Activated CD4-positive, alpha-beta T cell treated with anti-CD3 and anti-CD28 coated beads for 36 hours (primary cell): ENCODE measurements around the gene IRGC. TPM values are rescaled to one million over a fixed set of nuclear protein-coding genes. Genes with fewer than 3 reads are reported as not detected.

ENCODE experiments used
- ATAC-seq: fragments of 200-7000 bp; cut with Tn5 transposase; one replicate; pipeline ENCODE4 v1.10.0; 2021; ENCODE audit warnings: mild to moderate bottlenecking, moderate library complexity
- CTCF ChIA-PET: fragments of 350-600 bp; sonication (Branson Sonifier 250); formaldehyde crosslinking; loops from one replicate; lab custom pipeline; 2021; ENCODE audit warnings: antibody characterized with exemption; lab: Charles Lee
- POLR2A ChIA-PET: fragments of 350-600 bp; sonication (Branson Sonifier 250); formaldehyde crosslinking; loops from one replicate; lab custom pipeline; 2021; ENCODE audit warnings: antibody characterized with exemption, inconsistent platforms; lab: Charles Lee
- DNase-seq: peaks from one replicate; pipeline ENCODE4 v3.0.0-alpha.2; 2020
- H3K27ac Mint-ChIP-seq: one replicate; pipeline ENCODE4 v1.8.0; 2021; ENCODE audit warnings: mixed read lengths
- H3K27me3 Mint-ChIP-seq: one replicate; pipeline ENCODE4 v1.8.0; 2021; ENCODE audit warnings: mixed read lengths
- H3K36me3 Mint-ChIP-seq: one replicate; pipeline ENCODE4 v1.8.0; 2021; ENCODE audit warnings: low read depth, mixed read lengths
- H3K4me1 Mint-ChIP-seq: one replicate; pipeline ENCODE4 v1.8.0; 2021; ENCODE audit warnings: mixed read lengths
- H3K4me3 Mint-ChIP-seq: one replicate; pipeline ENCODE4 v1.8.0; 2021; ENCODE audit warnings: mild to moderate bottlenecking, moderate library complexity, mixed read lengths
- H3K9me3 Mint-ChIP-seq: one replicate; pipeline ENCODE4 v1.8.0; 2021; ENCODE audit warnings: low read depth, mixed read lengths
- intact Hi-C, 2 experiments: fragments of 100-400 bp; cut with DNase I in 1 of 2; cut with micrococcal nuclease in 1 of 2; formaldehyde crosslinking; loops; one replicate each; pipeline versions ENCODE4 v1.14.2 to v1.15.1; 2022 to 2024; cut with DNase I, micrococcal nuclease
- total RNA-seq, 2 experiments: library from RNA; stranded (reverse); gene quantifications; one replicate each; pipeline ENCODE4 v1.2.3, GENCODE V29; 2021

Gene IRGC
- total RNA-seq, 2 experiments from 2014 or later = not detected

GRCh38 chr19:43707158-43707712 is 8.6 kb upstream of the IRGC start:
- Mint-ChIP-seq H3K36me3 (peaks cover 2% of the 10 kb centered on the region), H3K27me3 (peaks cover 6% of the 10 kb centered on the region), H3K4me1 (peaks cover 1% of the 10 kb centered on the region), H3K9me3 (peaks cover 9% of the 10 kb centered on the region), H3K4me3 (no peak overlapping the region), H3K27ac (no peak overlapping the region)
- POLR2A ChIA-PET = no interaction called here
- no peak for ATAC-seq
- CTCF ChIA-PET = interaction anchor here (1.0 kb wide), 1 partner anchor 1164 kb away, joined by 3 read pairs; no protein-coding TSS in a partner anchor
- intact Hi-C loops = no loop called here
- no peak for DNase-seq

- Mint-ChIP-seq H3K27ac (no peak overlapping the region), H3K36me3 (peaks cover 2% of the 10 kb centered on the region)
- no peak for ATAC-seq
Observed at GRCh38 chr19:43708716-43709115, 7.2 kb upstream of the IRGC start.

GRCh38 chr19:43711751-43712355 is 4.0 kb upstream of the IRGC start:
- Mint-ChIP-seq H3K4me3 (no peak overlapping the region), H3K27me3 (peaks cover 8% of the 10 kb centered on the region), H3K4me1 (peaks cover 3% of the 10 kb centered on the region), H3K27ac (no peak overlapping the region), H3K36me3 (peaks cover 2% of the 10 kb centered on the region), H3K9me3 (peaks cover 9% of the 10 kb centered on the region)
- ChIA-PET CTCF (interaction anchor here (0.6 to 1.7 kb wide), 4 partner anchors 33 to 187 kb away, joined by 3 to 4 read pairs (median 4); no protein-coding TSS in a partner anchor), POLR2A (interaction anchor here (1.2 kb wide), 1 partner anchor 44 kb away, joined by 3 read pairs; no protein-coding TSS in a partner anchor)
- DNase-seq (peak; percentile 34), ATAC-seq (peak; percentile 79)
- intact Hi-C loops = no loop called here

More at GRCh38 chr19:43708716-43709115, 7.2 kb upstream of the IRGC start:
- Mint-ChIP-seq H3K4me3 (no peak overlapping the region), H3K4me1 (peaks cover 3% of the 10 kb centered on the region), H3K27me3 (peaks cover 6% of the 10 kb centered on the region), H3K9me3 (peaks cover 9% of the 10 kb centered on the region)
- no peak for DNase-seq
- ChIA-PET CTCF (interaction anchor here (0.6 to 0.8 kb wide), 3 partner anchors 9 to 40 kb away, joined by 4 read pairs; no protein-coding TSS in a partner anchor), POLR2A (no interaction called here)
- intact Hi-C loops = no loop called here

GRCh38 chr19:43713208-43713607 is 2.7 kb upstream of the IRGC start:
- H3K27me3 Mint-ChIP-seq = peaks cover 8% of the 10 kb centered on the region
- H3K36me3 Mint-ChIP-seq = peaks cover 2% of the 10 kb centered on the region
- H3K9me3 Mint-ChIP-seq = peaks cover 7% of the 10 kb centered on the region
- CTCF ChIA-PET = interaction anchor here (0.6 kb wide), 1 partner anchor 87 kb away, joined by 3 read pairs; no protein-coding TSS in a partner anchor
- no peak overlapping the region for H3K27ac Mint-ChIP-seq
- intact Hi-C loops = no loop called here
- H3K4me3 Mint-ChIP-seq = no peak overlapping the region
- POLR2A ChIA-PET = no interaction called here
- DNase-seq (no peak), ATAC-seq (no peak)
- peaks cover 3% of the 10 kb centered on the region for H3K4me1 Mint-ChIP-seq

GRCh38 chr19:43718627-43719377 is 2.9 kb downstream of the IRGC start:
- no peaks in the 10 kb centered on the region for H3K36me3 Mint-ChIP-seq
- DNase-seq = no peak
- intact Hi-C loops = no loop called here
- H3K9me3 Mint-ChIP-seq = no peaks in the 10 kb centered on the region
- peaks cover 5% of the 10 kb centered on the region for H3K4me1 Mint-ChIP-seq
- CTCF ChIA-PET = no interaction called here
- peaks cover 2% of the 10 kb centered on the region for H3K27me3 Mint-ChIP-seq
- ATAC-seq = no peak
- no peak overlapping the region for H3K27ac Mint-ChIP-seq
- POLR2A ChIA-PET = no interaction called here
- no peak overlapping the region for H3K4me3 Mint-ChIP-seq

- ATAC-seq (no peak), DNase-seq (no peak)
- intact Hi-C loops = no loop called here
- POLR2A ChIA-PET = no interaction called here
- peaks cover 5% of the 10 kb centered on the region for H3K4me1 Mint-ChIP-seq
- no peak overlapping the region for H3K4me3 Mint-ChIP-seq
- CTCF ChIA-PET = no interaction called here
- H3K36me3 Mint-ChIP-seq = no peaks in the 10 kb centered on the region
- no peak overlapping the region for H3K27ac Mint-ChIP-seq
- peaks cover 2% of the 10 kb centered on the region for H3K27me3 Mint-ChIP-seq
- H3K9me3 Mint-ChIP-seq = no peaks in the 10 kb centered on the region
Observed at GRCh38 chr19:43719378-43719868, 3.5 kb downstream of the IRGC start.

GRCh38 chr19:43719918-43720317 is 4.0 kb downstream of the IRGC start:
- Mint-ChIP-seq H3K36me3 (no peaks in the 10 kb centered on the region), H3K27ac (no peak overlapping the region), H3K27me3 (no peaks in the 10 kb centered on the region), H3K9me3 (no peaks in the 10 kb centered on the region), H3K4me3 (no peak overlapping the region), H3K4me1 (peaks cover 5% of the 10 kb centered on the region)
- DNase-seq (no peak), ATAC-seq (no peak)
- POLR2A ChIA-PET = no interaction called here
- CTCF ChIA-PET = interaction anchor here (0.8 kb wide), 1 partner anchor 42 kb away, joined by 4 read pairs; no protein-coding TSS in a partner anchor
- intact Hi-C loops = loop anchor here in 1 of 2 experiments (5.0 kb wide), 1 partner anchor 48 kb away; the partner anchor contains the start of gene PLAUR

GRCh38 chr19:43720936-43721335 is 5.1 kb downstream of the IRGC start:
- Mint-ChIP-seq H3K27me3 (no peaks in the 10 kb centered on the region), H3K4me3 (no peak overlapping the region), H3K36me3 (no peaks in the 10 kb centered on the region), H3K9me3 (no peaks in the 10 kb centered on the region), H3K4me1 (peaks cover 8% of the 10 kb centered on the region), H3K27ac (no peak overlapping the region)
- ATAC-seq (peak; percentile 45), DNase-seq (peak; percentile 32)
- CTCF ChIA-PET = interaction anchor here (0.6 to 1.7 kb wide), 4 partner anchors 25 to 59 kb away, joined by 3 to 7 read pairs (median 4); no protein-coding TSS in a partner anchor
- intact Hi-C loops = loop anchor here in 1 of 2 experiments (5.0 kb wide), 1 partner anchor 49 kb away; the partner anchor contains the start of gene PLAUR
- POLR2A ChIA-PET = no interaction called here

- Mint-ChIP-seq H3K4me3 (no peak overlapping the region), H3K27ac (no peak overlapping the region), H3K9me3 (no peaks in the 10 kb centered on the region), H3K4me1 (peaks cover 8% of the 10 kb centered on the region), H3K36me3 (no peaks in the 10 kb centered on the region), H3K27me3 (no peaks in the 10 kb centered on the region)
- intact Hi-C loops = loop anchor here in 1 of 2 experiments (5.0 kb wide), 1 partner anchor 49 kb away; the partner anchor contains the start of gene PLAUR
- POLR2A ChIA-PET = interaction anchor here (0.6 kb wide), 1 partner anchor 1620 kb away, joined by 3 read pairs; no protein-coding TSS in a partner anchor
- DNase-seq (no peak), ATAC-seq (peak; percentile 66)
- CTCF ChIA-PET = interaction anchor here (0.6 to 1.7 kb wide), 4 partner anchors 24 to 910 kb away, joined by 3 to 7 read pairs (median 4); no protein-coding TSS in a partner anchor
Observed at GRCh38 chr19:43721469-43722048, 5.7 kb downstream of the IRGC start.

GRCh38 chr19:43723588-43723987 is 7.7 kb downstream of the IRGC start:
- POLR2A ChIA-PET = interaction anchor here (0.5 kb wide), 1 partner anchor 104 kb away, joined by 3 read pairs; the partner anchor contains the start of gene ZNF283
- Mint-ChIP-seq H3K36me3 (peaks cover 5% of the 10 kb centered on the region), H3K27me3 (no peaks in the 10 kb centered on the region), H3K4me1 (peaks cover 8% of the 10 kb centered on the region), H3K27ac (no peak overlapping the region), H3K4me3 (no peak overlapping the region), H3K9me3 (no peaks in the 10 kb centered on the region)
- intact Hi-C loops = loop anchor here in 1 of 2 experiments (5.0 kb wide), 1 partner anchor 51 kb away; the partner anchor contains the start of gene PLAUR
- DNase-seq (peak; percentile 28), ATAC-seq (no peak)
- CTCF ChIA-PET = interaction anchor here (0.5 to 0.7 kb wide), 2 partner anchors 15 to 57 kb away, joined by 3 to 4 read pairs; no protein-coding TSS in a partner anchor
